HCT116 (cell line): ENCODE data around the gene DTX3L.

ENCODE experiments used
- ELF1 ChIP-seq: IDR thresholded peaks from 2 replicates; pipeline ENCODE4 v1.6.1; 2012; ENCODE audit warnings: low read depth, borderline replicate concordance
- FOSL1 ChIP-seq: IDR thresholded peaks from 2 replicates; pipeline ENCODE4 v1.6.1; 2012; ENCODE audit warnings: low read depth
- JUND ChIP-seq: IDR thresholded peaks from 2 replicates; pipeline ENCODE4 v1.6.1; 2012
- POLR2A ChIP-seq: IDR thresholded peaks from 2 replicates; pipeline ENCODE4 v1.7.0; 2011; ENCODE audit warnings: borderline replicate concordance; ENCODE audit not compliant: insufficient read depth, insufficient read length; ENCODE audit errors: extremely low read depth
- POLR2AphosphoS5 ChIP-seq: IDR thresholded peaks from 2 replicates; pipeline ENCODE4 v1.6.1; 2011; ENCODE audit warnings: mild to moderate bottlenecking, low read depth, low read length, moderate library complexity
- SP1 ChIP-seq: IDR thresholded peaks from 2 replicates; pipeline ENCODE4 v1.6.1; 2012; ENCODE audit warnings: low read depth
- ZFX ChIP-seq: fragments of 450-650 bp; IDR thresholded peaks from 2 replicates; pipeline ENCODE4 v1.6.1; 2017

- TF ChIP-seq POLR2AphosphoS5: no peak
- no peak for TF ChIP-seq ZFX
- no peak for TF ChIP-seq JUND
- no peak for TF ChIP-seq POLR2A
- no peak for TF ChIP-seq FOSL1
- TF ChIP-seq ELF1: no peak
- no peak for TF ChIP-seq SP1
Measured at GRCh38 chr3:122523317-122523716, 40.8 kb upstream of the DTX3L start.
